ENCODE results near the gene ST6GALNAC4.
A peak's percentile ranks its signal among the peaks of the same experiment; 100 is the strongest.

The ST6GALNAC4 gene

GRCh38 chr9:127869310-127870152 is 47.3 kb downstream of the ST6GALNAC4 start:
- peak; percentile 87 for FAIRE-seq
- peak; percentile 98 for DNase-seq (ENCODE audit: insufficient read length, low spot score)
- TF ChIP-seq POU2F2 (IDR thresholded peaks at IDR 0.05; ENCODE audit: low read depth, low read length) (0 out of 2 replicates have a peak, but pooled peaks have one; percentile 10), TAF1 (IDR thresholded peaks at IDR 0.05; ENCODE audit: low read depth, low read length) (no peak)

- TF ChIP-seq TAF1 (IDR thresholded peaks at IDR 0.05; ENCODE audit: low read depth, low read length): no peak
- no peak for FAIRE-seq
Measured at GRCh38 chr9:127868278-127868902, 48.5 kb downstream of the ST6GALNAC4 start.

GRCh38 chr9:127867356-127868277 is 49.2 kb downstream of the ST6GALNAC4 start:
- no peak for FAIRE-seq
- no peak for DNase-seq (ENCODE audit: insufficient read length, low spot score)
- TF ChIP-seq SPI1 (IDR thresholded peaks at IDR 0.05; ENCODE audit: low read depth, low read length) (no peak), POU2F2 (IDR thresholded peaks at IDR 0.05; ENCODE audit: low read depth, low read length) (no peak), TAF1 (IDR thresholded peaks at IDR 0.05; ENCODE audit: low read depth, low read length) (no peak), PAX5 (IDR thresholded peaks at IDR 0.05; ENCODE audit: insufficient read depth, low read length, severe bottlenecking) (no peak), POLR2AphosphoS5 (IDR thresholded peaks at IDR 0.05; ENCODE audit: low read depth, low read length) (no peak), POLR2A (IDR thresholded peaks at IDR 0.05; ENCODE audit: low read depth, low read length) (no peak)

More at GRCh38 chr9:127868278-127868902, 48.5 kb downstream of the ST6GALNAC4 start:
- no peak for DNase-seq (ENCODE audit: insufficient read length, low spot score)

GRCh38 chr9:127866535-127866934 is 50.3 kb downstream of the ST6GALNAC4 start:
- FAIRE-seq (no peak), DNase-seq (ENCODE audit: insufficient read length, low spot score) (no peak)
- TF ChIP-seq POLR2AphosphoS5 (IDR thresholded peaks at IDR 0.05; ENCODE audit: low read depth, low read length) (no peak), SPI1 (IDR thresholded peaks at IDR 0.05; ENCODE audit: low read depth, low read length) (no peak), PAX5 (IDR thresholded peaks at IDR 0.05; ENCODE audit: insufficient read depth, low read length, severe bottlenecking) (no peak), POU2F2 (IDR thresholded peaks at IDR 0.05; ENCODE audit: low read depth, low read length) (no peak)

GRCh38 chr9:127865645-127866464 is 51.0 kb downstream of the ST6GALNAC4 start:
- TF ChIP-seq PAX5 (IDR thresholded peaks at IDR 0.05; ENCODE audit: insufficient read depth, low read length, severe bottlenecking) (no peak), POLR2AphosphoS5 (IDR thresholded peaks at IDR 0.05; ENCODE audit: low read depth, low read length) (no peak), TAF1 (IDR thresholded peaks at IDR 0.05; ENCODE audit: low read depth, low read length) (no peak), POLR2A (IDR thresholded peaks at IDR 0.05; ENCODE audit: low read depth, low read length) (no peak), POU2F2 (IDR thresholded peaks at IDR 0.05; ENCODE audit: low read depth, low read length) (no peak), SPI1 (IDR thresholded peaks at IDR 0.05; ENCODE audit: low read depth, low read length) (no peak)

GRCh38 chr9:127863191-127863621 is 53.6 kb downstream of the ST6GALNAC4 start:
- DNase-seq (ENCODE audit: insufficient read length, low spot score) (no peak), FAIRE-seq (no peak)
- TF ChIP-seq TAF1 (IDR thresholded peaks at IDR 0.05; ENCODE audit: low read depth, low read length): no peak
- TF ChIP-seq SPI1 (IDR thresholded peaks at IDR 0.05; ENCODE audit: low read depth, low read length): no peak
- TF ChIP-seq POLR2A (IDR thresholded peaks at IDR 0.05; ENCODE audit: low read depth, low read length): no peak
- no peak for TF ChIP-seq PAX5 (IDR thresholded peaks at IDR 0.05; ENCODE audit: insufficient read depth, low read length, severe bottlenecking)
- no peak for TF ChIP-seq POU2F2 (IDR thresholded peaks at IDR 0.05; ENCODE audit: low read depth, low read length)
- TF ChIP-seq POLR2AphosphoS5 (IDR thresholded peaks at IDR 0.05; ENCODE audit: low read depth, low read length): no peak

More at GRCh38 chr9:127865645-127866464, 51.0 kb downstream of the ST6GALNAC4 start:
- FAIRE-seq (peak; percentile 13), DNase-seq (ENCODE audit: insufficient read length, low spot score) (no peak)

GRCh38 chr9:127862075-127863011 is 54.5 kb downstream of the ST6GALNAC4 start:
- FAIRE-seq: no peak
- DNase-seq (ENCODE audit: insufficient read length, low spot score): no peak
- TF ChIP-seq SPI1 (IDR thresholded peaks at IDR 0.05; ENCODE audit: low read depth, low read length): peak; percentile 18; the same call in 1 of the 2 replicates
- no peak for TF ChIP-seq POU2F2 (IDR thresholded peaks at IDR 0.05; ENCODE audit: low read depth, low read length)
- no peak for TF ChIP-seq POLR2AphosphoS5 (IDR thresholded peaks at IDR 0.05; ENCODE audit: low read depth, low read length)

GRCh38 chr9:127860779-127861178 is 56.1 kb downstream of the ST6GALNAC4 start:
- TF ChIP-seq TAF1 (IDR thresholded peaks at IDR 0.05; ENCODE audit: low read depth, low read length): no peak
- TF ChIP-seq POLR2A (IDR thresholded peaks at IDR 0.05; ENCODE audit: low read depth, low read length): no peak
- TF ChIP-seq POLR2AphosphoS5 (IDR thresholded peaks at IDR 0.05; ENCODE audit: low read depth, low read length): no peak
- no peak for TF ChIP-seq POU2F2 (IDR thresholded peaks at IDR 0.05; ENCODE audit: low read depth, low read length)
- no peak for TF ChIP-seq PAX5 (IDR thresholded peaks at IDR 0.05; ENCODE audit: insufficient read depth, low read length, severe bottlenecking)
- no peak for DNase-seq (ENCODE audit: insufficient read length, low spot score)
- FAIRE-seq: no peak
